Smooth muscle cell (in vitro differentiated cells): Measurements from ENCODE around the gene TSHZ2. TPM values are rescaled to one million over a fixed set of nuclear protein-coding genes. Genes with fewer than 3 reads are reported as not detected.

Source experiments
- DNase-seq: peaks from one replicate; lab custom pipeline; 2025; ENCODE audit not compliant: unreplicated experiment; lab: John Stamatoyannopoulos, UW
- H2AFZ ChIP-seq: fragments of 200-600 bp; sonication (generic); 2 replicates; pipeline ENCODE4 v1.6.0; 2016; ENCODE audit warnings: antibody characterized with exemption, low read depth, mild to moderate bottlenecking
- H3F3A ChIP-seq: fragments of 200-600 bp; sonication (generic); 2 replicates; pipeline ENCODE4 v1.6.0; 2017; ENCODE audit warnings: antibody characterized with exemption, low read depth
- H3K27ac ChIP-seq: fragments of 200-600 bp; sonication (generic); 2 replicates; pipeline ENCODE4 v1.5.1; 2016; ENCODE audit warnings: low read depth, mild to moderate bottlenecking
- H3K27me3 ChIP-seq: fragments of 200-600 bp; sonication (generic); 2 replicates; pipeline ENCODE4 v1.6.1; 2016; ENCODE audit warnings: low read depth, mild to moderate bottlenecking
- H3K36me3 ChIP-seq: fragments of 200-600 bp; sonication (generic); 2 replicates; pipeline ENCODE4 v1.5.1; 2016; ENCODE audit warnings: low read depth
- H3K4me1 ChIP-seq: fragments of 200-600 bp; sonication (generic); 2 replicates; pipeline ENCODE4 v1.5.1; 2016; ENCODE audit warnings: low read depth
- H3K4me2 ChIP-seq: fragments of 200-600 bp; sonication (generic); 2 replicates; pipeline ENCODE4 v1.6.0; 2016; ENCODE audit warnings: mild to moderate bottlenecking
- H3K4me3 ChIP-seq: fragments of 200-600 bp; sonication (generic); 2 replicates; pipeline ENCODE4 v1.5.1; 2016; ENCODE audit warnings: mild to moderate bottlenecking
- H3K79me2 ChIP-seq: fragments of 200-600 bp; sonication (generic); 2 replicates; pipeline ENCODE4 v1.6.0; 2016; ENCODE audit warnings: low read depth, mild to moderate bottlenecking
- H3K9ac ChIP-seq: fragments of 200-600 bp; sonication (generic); 2 replicates; pipeline ENCODE4 v1.6.0; 2016; ENCODE audit warnings: low read depth
- H3K9me3 ChIP-seq: fragments of 200-600 bp; sonication (generic); replicated peaks from 2 replicates; pipeline ENCODE4 v1.5.1; 2016; ENCODE audit warnings: low read depth
- H4K20me1 ChIP-seq: fragments of 200-600 bp; sonication (generic); 2 replicates; pipeline ENCODE4 v1.6.0; 2016; ENCODE audit warnings: low read depth
- CTCF ChIP-seq: fragments of 200-600 bp; sonication (generic); IDR thresholded peaks from 2 replicates; pipeline ENCODE4 v1.5.1; 2017; ENCODE audit warnings: borderline replicate concordance, mild to moderate bottlenecking, antibody characterized with exemption; ENCODE audit not compliant: insufficient read depth, poor library complexity, severe bottlenecking
- WGBS: methylation state at CpG from one replicate; pipeline ENCODE4 v1.1.7; 2016; ENCODE audit warnings: low lambda C conversion rate; 5-methylcytosine and 5-hydroxymethylcytosine counted together
- polyA plus RNA-seq: library from polyadenylated mRNA; unstranded; fragments of >200 nt; fragmentation: Nextera tagmentation; extraction: Ambion mirVana; gene quantifications from 2 replicates; pipeline ENCODE4 v1.2.1, GENCODE V29; 2016
- total RNA-seq: library from RNA; depleted of rRNA; stranded (reverse); fragments of >200 nt; gene quantifications from 2 replicates; pipeline ENCODE4 v1.2.3, GENCODE V29; 2014

TSHZ2 gene
- total and polyA plus RNA-seq, 2 experiments from 2014 or later, result 4.8 to 6.6 TPM

DNA sequence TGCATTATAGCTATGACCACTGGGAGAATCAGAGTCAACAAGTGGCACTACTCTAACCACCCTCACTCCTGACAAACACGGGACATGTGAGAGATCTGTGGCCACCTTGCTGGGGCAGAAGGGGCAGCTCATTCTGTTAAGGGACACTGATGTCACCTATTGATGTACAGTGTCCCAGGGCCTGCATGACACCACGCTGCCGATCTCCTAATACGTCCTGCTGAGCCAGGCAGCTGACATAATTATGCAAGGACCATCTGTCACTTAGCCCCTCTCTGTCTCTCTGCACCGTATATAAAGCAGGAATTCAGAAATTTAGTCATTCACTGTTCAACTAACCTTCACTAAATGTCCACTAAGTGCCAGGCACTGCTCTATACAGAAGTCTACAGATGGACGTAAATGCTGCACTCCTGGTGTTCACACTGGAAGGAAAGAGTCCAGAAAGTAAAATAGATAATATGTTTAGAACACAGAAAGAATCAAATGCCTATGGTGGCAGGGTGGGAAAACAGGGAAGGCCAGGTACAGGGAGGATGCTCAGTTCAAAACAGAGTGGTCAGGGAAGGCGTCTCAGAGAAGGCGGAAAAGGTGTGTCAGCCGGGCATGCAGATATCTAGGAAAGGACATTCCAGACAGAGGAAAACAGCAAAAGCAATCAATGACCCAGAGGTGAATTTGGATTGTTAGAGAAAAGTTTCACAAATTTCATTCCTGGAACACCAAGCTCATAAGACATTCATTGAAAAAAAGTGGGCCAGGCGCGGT is 447.7 kb downstream of the TSHZ2 start:
- no peaks in the 10 kb centered on the region for H3K79me2 ChIP-seq
- no peaks in the 10 kb centered on the region for H3K4me1 ChIP-seq
- H4K20me1 ChIP-seq, result no peaks in the 10 kb centered on the region
- no peak overlapping the region for H3K4me3 ChIP-seq
- no peaks in the 10 kb centered on the region for H3K27me3 ChIP-seq
- H3K9me3 ChIP-seq, result no peaks in the 10 kb centered on the region
- WGBS, result 95% methylated on average over 11 of the region's 11 CpGs
- no peak overlapping the region for H3K4me2 ChIP-seq
- no peak overlapping the region for H3K9ac ChIP-seq
- H3F3A ChIP-seq, result no peaks in the 10 kb centered on the region
- no peaks in the 10 kb centered on the region for H3K36me3 ChIP-seq
- H3K27ac ChIP-seq, result no peak overlapping the region
- no peak for DNase-seq
- no peak for TF ChIP-seq CTCF
- H2AFZ ChIP-seq, result no peak overlapping the region

DNA sequence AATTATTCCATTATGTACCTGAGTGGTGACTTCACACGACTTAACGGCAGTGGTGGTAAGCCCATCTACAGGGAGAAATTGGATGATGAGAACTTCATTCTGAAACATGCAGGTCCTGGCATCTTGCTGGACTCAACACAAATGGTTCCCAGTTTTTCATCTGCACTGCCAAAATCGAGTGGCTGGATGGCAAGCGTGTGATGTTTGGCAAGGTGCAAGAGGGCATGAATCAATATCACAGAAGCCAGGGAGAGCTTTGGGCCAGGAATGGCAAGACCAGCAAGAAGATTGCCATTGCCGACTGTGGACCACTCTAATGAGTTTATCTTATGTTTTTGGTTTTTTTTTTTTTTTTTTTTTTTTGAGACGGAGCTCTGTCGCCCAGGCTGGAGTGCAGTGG is 449.2 kb downstream of the TSHZ2 start:
- Histone ChIP-seq H3K9ac (no peak overlapping the region), H3K27ac (no peak overlapping the region), H3K79me2 (no peaks in the 10 kb centered on the region), H3K4me3 (no peak overlapping the region), H3K27me3 (no peaks in the 10 kb centered on the region), H4K20me1 (no peaks in the 10 kb centered on the region), H3K9me3 (no peaks in the 10 kb centered on the region), H3K4me1 (no peaks in the 10 kb centered on the region), H3K4me2 (no peak overlapping the region), H3K36me3 (no peaks in the 10 kb centered on the region), H2AFZ (no peak overlapping the region), H3F3A (no peaks in the 10 kb centered on the region)
- WGBS, result 96% methylated on average over 5 of the region's 7 CpGs
- DNase-seq, result no peak
- no peak for TF ChIP-seq CTCF

GRCh38 chr20:53422039-53422438 is 449.9 kb downstream of the TSHZ2 start:
- no peak for TF ChIP-seq CTCF
- no peak overlapping the region for H3K9ac ChIP-seq
- H3K27me3 ChIP-seq, result no peaks in the 10 kb centered on the region
- no peak overlapping the region for H2AFZ ChIP-seq
- no peaks in the 10 kb centered on the region for H3F3A ChIP-seq
- H3K27ac ChIP-seq, result no peak overlapping the region
- H3K4me2 ChIP-seq, result no peak overlapping the region
- WGBS, result 96% methylated on average over 7 of the region's 7 CpGs
- H3K4me1 ChIP-seq, result no peaks in the 10 kb centered on the region
- H3K9me3 ChIP-seq, result no peaks in the 10 kb centered on the region
- no peak overlapping the region for H3K4me3 ChIP-seq
- no peaks in the 10 kb centered on the region for H3K79me2 ChIP-seq
- H3K36me3 ChIP-seq, result no peaks in the 10 kb centered on the region
- H4K20me1 ChIP-seq, result no peaks in the 10 kb centered on the region
- no peak for DNase-seq

DNA sequence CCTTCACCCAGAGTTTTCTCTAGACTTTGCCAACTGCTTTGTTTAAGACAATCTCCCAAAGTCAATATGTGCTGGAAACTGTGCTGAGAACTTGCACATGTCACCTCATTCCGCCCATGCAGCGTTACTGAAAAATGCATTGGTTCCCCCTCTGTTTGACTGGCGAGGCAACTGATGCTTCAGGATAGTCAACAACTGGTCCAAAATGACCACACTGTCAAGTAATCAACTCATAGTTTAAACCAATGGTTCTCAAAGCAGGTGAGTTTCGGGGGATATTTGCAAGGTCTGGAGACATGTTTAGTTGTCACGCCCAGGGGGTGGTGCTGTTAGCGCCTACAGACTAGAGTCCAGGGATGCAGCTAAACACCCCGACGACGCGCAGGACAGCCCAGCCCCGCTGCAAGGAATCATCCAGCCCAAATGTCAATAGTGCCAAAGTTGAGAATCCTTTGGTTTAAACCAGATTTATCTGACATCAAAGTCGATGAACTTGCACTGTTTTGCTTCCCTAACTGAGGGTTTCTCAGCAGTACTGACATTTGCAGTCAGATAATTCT is 451.5 kb downstream of the TSHZ2 start:
- no peaks in the 10 kb centered on the region for H4K20me1 ChIP-seq
- H3K27me3 ChIP-seq, result no peaks in the 10 kb centered on the region
- H3K27ac ChIP-seq, result no peak overlapping the region
- no peaks in the 10 kb centered on the region for H3K79me2 ChIP-seq
- H3F3A ChIP-seq, result no peaks in the 10 kb centered on the region
- 92% methylated on average over 12 of the region's 12 CpGs for WGBS
- no peak overlapping the region for H3K9ac ChIP-seq
- DNase-seq, result no peak
- H3K4me1 ChIP-seq, result no peaks in the 10 kb centered on the region
- no peaks in the 10 kb centered on the region for H3K9me3 ChIP-seq
- no peaks in the 10 kb centered on the region for H3K36me3 ChIP-seq
- H3K4me2 ChIP-seq, result no peak overlapping the region
- TF ChIP-seq CTCF, result no peak
- no peak overlapping the region for H2AFZ ChIP-seq
- no peak overlapping the region for H3K4me3 ChIP-seq
